ENCODE data around the gene FSTL1.

- no peak for TF ChIP-seq MAFK (IDR thresholded peaks at IDR 0.05; ENCODE audit: partially characterized antibody)
- TF ChIP-seq REST (IDR thresholded peaks at IDR 0.05), result no peak
- TF ChIP-seq CEBPB (IDR thresholded peaks at IDR 0.05), result no peak
- TF ChIP-seq USF2 (IDR thresholded peaks at IDR 0.05), result no peak
- TF ChIP-seq POLR2A (IDR thresholded peaks at IDR 0.05; ENCODE audit: low read length), result no peak
- no peak for TF ChIP-seq CTCF (IDR thresholded peaks at IDR 0.05)
- TF ChIP-seq EHMT2 (IDR thresholded peaks at IDR 0.05; ENCODE audit: low read depth), result no peak
Observed at GRCh38 chr3:120427201-120427600, 23.6 kb downstream of the FSTL1 start.
